Measurements from ENCODE around the gene CCDC186. TPM values are rescaled to one million over a fixed set of nuclear protein-coding genes. Genes with fewer than 3 reads are reported as not detected.

CCDC186 gene
- total RNA-seq, 1 experiment from 2014 or later: 32.7 TPM

GRCh38 chr10:114118514-114118913 lies 55.5 kb downstream of the CCDC186 start (continued):
- TF ChIP-seq ZNF396 (CRISPR knock-in tag; IDR thresholded peaks at IDR 0.05; ENCODE audit: borderline replicate concordance) (no peak), HMGA2 (CRISPR knock-in tag; IDR thresholded peaks at IDR 0.05) (no peak), TEAD1 (CRISPR knock-in tag; IDR thresholded peaks at IDR 0.05) (no peak)
- TF ChIP-seq, protein P1, sequence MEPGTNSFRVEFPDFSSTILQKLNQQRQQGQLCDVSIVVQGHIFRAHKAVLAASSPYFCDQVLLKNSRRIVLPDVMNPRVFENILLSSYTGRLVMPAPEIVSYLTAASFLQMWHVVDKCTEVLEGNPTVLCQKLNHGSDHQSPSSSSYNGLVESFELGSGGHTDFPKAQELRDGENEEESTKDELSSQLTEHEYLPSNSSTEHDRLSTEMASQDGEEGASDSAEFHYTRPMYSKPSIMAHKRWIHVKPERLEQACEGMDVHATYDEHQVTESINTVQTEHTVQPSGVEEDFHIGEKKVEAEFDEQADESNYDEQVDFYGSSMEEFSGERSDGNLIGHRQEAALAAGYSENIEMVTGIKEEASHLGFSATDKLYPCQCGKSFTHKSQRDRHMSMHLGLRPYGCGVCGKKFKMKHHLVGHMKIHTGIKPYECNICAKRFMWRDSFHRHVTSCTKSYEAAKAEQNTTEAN (CRISPR knock-in tag; IDR thresholded peaks at IDR 0.05): no peak

GRCh38 chr10:114117728-114118127 lies 56.3 kb downstream of the CCDC186 start:
- Mint-ChIP-seq H3K27ac (no peak overlapping the region), H3K9me3 (no peaks in the 10 kb centered on the region), H3K27me3 (ENCODE audit: low read depth) (no peaks in the 10 kb centered on the region), H3K4me1 (peaks cover 4% of the 10 kb centered on the region; the same call in 1 of the 2 replicates), H3K36me3 (no peaks in the 10 kb centered on the region), H3K4me3 (no peak overlapping the region)
- no peak for TF ChIP-seq SMAD4 (CRISPR knock-in tag; IDR thresholded peaks at IDR 0.05)
- TF ChIP-seq, protein P2, sequence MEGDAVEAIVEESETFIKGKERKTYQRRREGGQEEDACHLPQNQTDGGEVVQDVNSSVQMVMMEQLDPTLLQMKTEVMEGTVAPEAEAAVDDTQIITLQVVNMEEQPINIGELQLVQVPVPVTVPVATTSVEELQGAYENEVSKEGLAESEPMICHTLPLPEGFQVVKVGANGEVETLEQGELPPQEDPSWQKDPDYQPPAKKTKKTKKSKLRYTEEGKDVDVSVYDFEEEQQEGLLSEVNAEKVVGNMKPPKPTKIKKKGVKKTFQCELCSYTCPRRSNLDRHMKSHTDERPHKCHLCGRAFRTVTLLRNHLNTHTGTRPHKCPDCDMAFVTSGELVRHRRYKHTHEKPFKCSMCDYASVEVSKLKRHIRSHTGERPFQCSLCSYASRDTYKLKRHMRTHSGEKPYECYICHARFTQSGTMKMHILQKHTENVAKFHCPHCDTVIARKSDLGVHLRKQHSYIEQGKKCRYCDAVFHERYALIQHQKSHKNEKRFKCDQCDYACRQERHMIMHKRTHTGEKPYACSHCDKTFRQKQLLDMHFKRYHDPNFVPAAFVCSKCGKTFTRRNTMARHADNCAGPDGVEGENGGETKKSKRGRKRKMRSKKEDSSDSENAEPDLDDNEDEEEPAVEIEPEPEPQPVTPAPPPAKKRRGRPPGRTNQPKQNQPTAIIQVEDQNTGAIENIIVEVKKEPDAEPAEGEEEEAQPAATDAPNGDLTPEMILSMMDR (IDR thresholded peaks at IDR 0.05): no peak
- no peak for TF ChIP-seq JAZF1 (CRISPR knock-in tag; IDR thresholded peaks at IDR 0.05)
- ATAC-seq (no peak), DNase-seq (ENCODE audit: low spot score) (no peak)
- POLR2A ChIA-PET: no interaction called here
- CTCF ChIA-PET: no interaction called here

DNA sequence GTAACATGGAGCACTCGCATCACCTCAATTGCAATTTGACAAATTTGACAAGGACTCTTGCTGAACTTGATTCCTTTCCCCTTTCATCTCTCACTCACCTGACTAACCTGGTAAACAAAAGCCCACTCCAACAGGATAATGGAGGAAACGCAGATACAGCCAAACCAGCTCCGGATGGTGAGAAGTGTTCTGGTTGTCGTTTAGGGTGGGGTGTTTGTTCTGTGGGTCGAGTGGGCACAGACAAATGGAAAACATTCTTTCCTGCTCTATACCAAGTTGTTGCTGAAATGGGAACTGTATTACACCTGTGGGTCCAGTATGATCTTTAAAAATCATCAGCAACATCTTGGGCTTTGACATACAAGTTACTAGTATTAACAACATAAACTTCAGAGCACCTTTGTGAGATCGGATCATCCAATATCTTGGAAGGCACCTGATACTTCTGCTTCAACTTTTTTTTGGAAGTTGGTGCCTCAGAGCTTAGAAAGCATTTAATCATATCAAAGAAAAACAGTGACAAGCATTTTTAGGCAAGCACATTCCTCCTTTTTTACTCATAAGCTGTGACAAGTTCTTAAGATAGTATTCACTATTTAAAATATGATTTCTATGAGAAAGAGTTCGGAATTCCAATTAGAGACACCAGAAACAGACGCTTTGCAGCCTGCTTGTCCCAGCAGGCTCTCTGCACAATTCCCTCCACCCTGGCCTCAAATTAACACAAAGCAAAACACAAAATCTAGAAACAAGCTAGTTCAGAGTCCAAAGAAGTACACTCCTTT lies 58.1 kb downstream of the CCDC186 start:
- ATAC-seq: no peak
- CTCF ChIA-PET: interaction anchor here (0.8 kb wide), 1 partner anchor 669 kb away, joined by 3 read pairs; no protein-coding TSS in a partner anchor
- no peaks in the 10 kb centered on the region for H3K9me3 Mint-ChIP-seq
- H3K27ac Mint-ChIP-seq: no peak overlapping the region
- peaks cover 4% of the 10 kb centered on the region; the same call in 1 of the 2 replicates for H3K4me1 Mint-ChIP-seq
- no peaks in the 10 kb centered on the region for H3K27me3 Mint-ChIP-seq (ENCODE audit: low read depth)
- TF ChIP-seq E2F5 (CRISPR knock-in tag; IDR thresholded peaks at IDR 0.05): no peak
- POLR2A ChIA-PET: no interaction called here
- H3K4me3 Mint-ChIP-seq: no peak overlapping the region
- no peak for DNase-seq (ENCODE audit: low spot score)
- H3K36me3 Mint-ChIP-seq: no peaks in the 10 kb centered on the region

GRCh38 chr10:114110174-114110972 lies 63.6 kb downstream of the CCDC186 start:
- ChIA-PET POLR2A (no interaction called here), CTCF (interaction anchor here (1.3 to 1.4 kb wide), 2 partner anchors 10 to 129 kb away, joined by 4 to 7 read pairs; partner anchors contain the start of gene VWA2)
- DNase-seq (ENCODE audit: low spot score): no peak
- no peaks in the 10 kb centered on the region for H3K9me3 Mint-ChIP-seq
- H3K27ac Mint-ChIP-seq: no peak overlapping the region
- peak; percentile 92 for ATAC-seq
- no peaks in the 10 kb centered on the region for H3K36me3 Mint-ChIP-seq
- H3K27me3 Mint-ChIP-seq (ENCODE audit: low read depth): peaks cover 3% of the 10 kb centered on the region; the same call in 1 of the 2 replicates
- no peak overlapping the region for H3K4me3 Mint-ChIP-seq
- no peaks in the 10 kb centered on the region for H3K4me1 Mint-ChIP-seq
- TF ChIP-seq CREM (CRISPR knock-in tag; IDR thresholded peaks at IDR 0.05) (no peak), KAT7 (CRISPR knock-in tag; IDR thresholded peaks at IDR 0.05; ENCODE audit: borderline replicate concordance) (no peak), NR1H2 (CRISPR knock-in tag; IDR thresholded peaks at IDR 0.05) (no peak), ZSCAN18 (CRISPR knock-in tag; IDR thresholded peaks at IDR 0.05) (no peak), FOXJ3 (CRISPR knock-in tag; IDR thresholded peaks at IDR 0.05; ENCODE audit: borderline replicate concordance) (no peak), CDX4 (CRISPR knock-in tag; IDR thresholded peaks at IDR 0.05; ENCODE audit: borderline replicate concordance) (no peak), HMGA2 (CRISPR knock-in tag; IDR thresholded peaks at IDR 0.05) (no peak), FOXK1 (CRISPR knock-in tag; IDR thresholded peaks at IDR 0.05) (no peak), SMAD3 (CRISPR knock-in tag; IDR thresholded peaks at IDR 0.05; ENCODE audit: borderline replicate concordance) (no peak), ZNF396 (CRISPR knock-in tag; IDR thresholded peaks at IDR 0.05; ENCODE audit: borderline replicate concordance) (no peak)
- TF ChIP-seq, protein P2 (IDR thresholded peaks at IDR 0.05): no peak
